ENCODE results near the gene ZSCAN5A. TPM values are rescaled to one million over a fixed set of nuclear protein-coding genes. Genes with fewer than 3 reads are reported as not detected.

The ZSCAN5A gene
- total RNA-seq, 1 donor from 2014 or later, result 6.2 TPM

- H3K27me3 ChIP-seq (ENCODE audit: control insufficient read depth, insufficient read depth, low read length), result no peaks in the 10 kb centered on the region
- no peak for DNase-seq (ENCODE audit: low read depth)
- H3K4me3 ChIP-seq (ENCODE audit: low read depth, low read length), result no peak overlapping the region
- H3K36me3 ChIP-seq (ENCODE audit: control insufficient read depth, insufficient read depth, low read length), result no peaks in the 10 kb centered on the region
- TF ChIP-seq, protein P1, sequence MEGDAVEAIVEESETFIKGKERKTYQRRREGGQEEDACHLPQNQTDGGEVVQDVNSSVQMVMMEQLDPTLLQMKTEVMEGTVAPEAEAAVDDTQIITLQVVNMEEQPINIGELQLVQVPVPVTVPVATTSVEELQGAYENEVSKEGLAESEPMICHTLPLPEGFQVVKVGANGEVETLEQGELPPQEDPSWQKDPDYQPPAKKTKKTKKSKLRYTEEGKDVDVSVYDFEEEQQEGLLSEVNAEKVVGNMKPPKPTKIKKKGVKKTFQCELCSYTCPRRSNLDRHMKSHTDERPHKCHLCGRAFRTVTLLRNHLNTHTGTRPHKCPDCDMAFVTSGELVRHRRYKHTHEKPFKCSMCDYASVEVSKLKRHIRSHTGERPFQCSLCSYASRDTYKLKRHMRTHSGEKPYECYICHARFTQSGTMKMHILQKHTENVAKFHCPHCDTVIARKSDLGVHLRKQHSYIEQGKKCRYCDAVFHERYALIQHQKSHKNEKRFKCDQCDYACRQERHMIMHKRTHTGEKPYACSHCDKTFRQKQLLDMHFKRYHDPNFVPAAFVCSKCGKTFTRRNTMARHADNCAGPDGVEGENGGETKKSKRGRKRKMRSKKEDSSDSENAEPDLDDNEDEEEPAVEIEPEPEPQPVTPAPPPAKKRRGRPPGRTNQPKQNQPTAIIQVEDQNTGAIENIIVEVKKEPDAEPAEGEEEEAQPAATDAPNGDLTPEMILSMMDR (IDR thresholded peaks at IDR 0.05; ENCODE audit: insufficient read depth, low read length, poor library complexity, severe bottlenecking), result no peak
These were observed 120.5 kb downstream of the ZSCAN5A start for GRCh38 chr19:56193981-56194640.

DNA sequence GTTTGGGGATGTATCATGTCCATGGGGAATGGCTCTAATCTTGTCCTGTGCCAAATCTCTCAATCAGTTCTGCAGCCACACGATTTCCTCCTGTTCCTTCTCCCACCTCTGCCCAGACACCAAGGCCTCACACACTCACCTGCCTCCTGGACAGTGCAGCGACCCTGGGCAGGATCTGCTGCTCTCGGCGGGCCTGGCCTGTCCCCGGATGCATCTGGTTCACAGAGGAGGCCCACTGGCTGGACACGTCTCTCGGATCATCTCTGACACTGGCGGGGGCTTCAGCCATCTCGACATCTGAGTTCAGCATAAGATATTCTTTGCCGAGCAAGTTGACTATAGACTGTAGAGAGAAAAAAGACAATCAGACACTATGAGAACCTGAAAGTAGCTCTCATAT, 122.9 kb downstream of the ZSCAN5A start:
- TF ChIP-seq, protein P1 (IDR thresholded peaks at IDR 0.05; ENCODE audit: insufficient read depth, low read length, poor library complexity, severe bottlenecking), result no peak
- no peaks in the 10 kb centered on the region for H3K27me3 ChIP-seq (ENCODE audit: control insufficient read depth, insufficient read depth, low read length)
- no peak overlapping the region for H3K4me3 ChIP-seq (ENCODE audit: low read depth, low read length)
- DNase-seq (ENCODE audit: low read depth), result no peak
- H3K36me3 ChIP-seq (ENCODE audit: control insufficient read depth, insufficient read depth, low read length), result no peaks in the 10 kb centered on the region

GRCh38 chr19:56191115-56191514, 123.5 kb downstream of the ZSCAN5A start:
- no peaks in the 10 kb centered on the region for H3K27me3 ChIP-seq (ENCODE audit: control insufficient read depth, insufficient read depth, low read length)
- H3K4me3 ChIP-seq (ENCODE audit: low read depth, low read length), result no peak overlapping the region
- no peaks in the 10 kb centered on the region for H3K36me3 ChIP-seq (ENCODE audit: control insufficient read depth, insufficient read depth, low read length)
- TF ChIP-seq, protein P1 (IDR thresholded peaks at IDR 0.05; ENCODE audit: insufficient read depth, low read length, poor library complexity, severe bottlenecking), result no peak
- no peak for DNase-seq (ENCODE audit: low read depth)

GRCh38 chr19:56189785-56190184, 124.9 kb downstream of the ZSCAN5A start:
- TF ChIP-seq, protein P1 (IDR thresholded peaks at IDR 0.05; ENCODE audit: insufficient read depth, low read length, poor library complexity, severe bottlenecking), result no peak
- no peak for DNase-seq (ENCODE audit: low read depth)

GRCh38 chr19:56177564-56178243, 136.9 kb downstream of the ZSCAN5A start:
- TF ChIP-seq, protein P1 (IDR thresholded peaks at IDR 0.05; ENCODE audit: insufficient read depth, low read length, poor library complexity, severe bottlenecking), result no peak
- no peak overlapping the region for H3K4me3 ChIP-seq (ENCODE audit: low read depth, low read length)
- H3K27me3 ChIP-seq (ENCODE audit: control insufficient read depth, insufficient read depth, low read length), result peaks cover 16% of the 10 kb centered on the region
- no peaks in the 10 kb centered on the region for H3K36me3 ChIP-seq (ENCODE audit: control insufficient read depth, insufficient read depth, low read length)
- no peak for DNase-seq (ENCODE audit: low read depth)

More at GRCh38 chr19:56189785-56190184, 124.9 kb downstream of the ZSCAN5A start:
- H3K27me3 ChIP-seq (ENCODE audit: control insufficient read depth, insufficient read depth, low read length), result no peaks in the 10 kb centered on the region
- H3K4me3 ChIP-seq (ENCODE audit: low read depth, low read length), result no peak overlapping the region
- H3K36me3 ChIP-seq (ENCODE audit: control insufficient read depth, insufficient read depth, low read length), result no peaks in the 10 kb centered on the region
